CD14-positive monocyte (primary cell): ENCODE results near the gene MLF2. TPM values are rescaled to one million over a fixed set of nuclear protein-coding genes. Genes with fewer than 3 reads are reported as not detected.

Experiments used
- DNase-seq, 3 donors: peaks; one replicate each; pipeline ENCODE4 v3.0.0-alpha.2; 2011 to 2022
- H2AFZ ChIP-seq: 2 replicates; pipeline ENCODE4 v1.6.0; 2012; ENCODE audit warnings: mild to moderate bottlenecking, low read depth, low read length, inconsistent platforms; ENCODE audit not compliant: insufficient read depth, poor library complexity, severe bottlenecking
- H3K27ac ChIP-seq, 2 donors: 1 replicate in 1 of 2; 2 replicates in 1 of 2; pipeline ENCODE4 v1.5.1; 2012 to 2013; ENCODE audit warnings: low read length in 2 of 2, control low read depth in 1 of 2, inconsistent platforms in 1 of 2, low read depth in 1 of 2, mild to moderate bottlenecking in 1 of 2
- H3K27me3 ChIP-seq, 2 donors: one replicate each; pipeline versions ENCODE4 v1.6.0 to v1.6.1; 2011 to 2013; ENCODE audit warnings: low read length in 2 of 2; ENCODE audit not compliant: control insufficient read depth in 2 of 2, insufficient read depth in 2 of 2
- H3K36me3 ChIP-seq, 2 donors: replicated peaks in 1 of 2; 1 replicate in 1 of 2; 2 replicates in 1 of 2; pipeline versions ENCODE4 v1.5.1 to v1.6.1; 2012 to 2013; ENCODE audit warnings: low read length in 2 of 2, control low read depth in 1 of 2, inconsistent platforms in 1 of 2, mild to moderate bottlenecking in 1 of 2; ENCODE audit not compliant: insufficient read depth in 2 of 2, control insufficient read depth in 1 of 2
- H3K4me1 ChIP-seq, 2 donors: 1 replicate in 1 of 2; 2 replicates in 1 of 2; pipeline versions ENCODE4 v1.5.1 to v1.6.1; 2012 to 2013; ENCODE audit warnings: low read length in 2 of 2, control low read depth in 1 of 2, inconsistent platforms in 1 of 2, mild to moderate bottlenecking in 1 of 2, moderate library complexity in 1 of 2; ENCODE audit not compliant: insufficient read depth in 2 of 2, control insufficient read depth in 1 of 2
- H3K4me2 ChIP-seq: replicated peaks from 2 replicates; pipeline ENCODE3; 2012; ENCODE audit warnings: low read length, moderate library complexity, mild to moderate bottlenecking; ENCODE audit not compliant: poor library complexity, severe bottlenecking; ENCODE audit errors: extremely low read depth
- H3K4me3 ChIP-seq, 3 experiments: fragments of 200-600 bp in 1 of 3; sonication (generic) in 1 of 3; replicated peaks in 1 of 3; 1 replicate in 2 of 3; 2 replicates in 1 of 3; pipeline ENCODE4 v1.5.1; 2011 to 2013; ENCODE audit warnings: low read length in 3 of 3, mild to moderate bottlenecking in 3 of 3, control low read depth in 2 of 3, low read depth in 2 of 3, inconsistent platforms in 1 of 3, moderate library complexity in 1 of 3
- H3K79me2 ChIP-seq: 2 replicates; pipeline ENCODE4 v1.6.0; 2012; ENCODE audit warnings: mild to moderate bottlenecking, control low read depth, inconsistent platforms, low read length, moderate library complexity; ENCODE audit not compliant: insufficient read depth
- H3K9ac ChIP-seq: 2 replicates; pipeline ENCODE4 v1.6.0; 2017; ENCODE audit warnings: low read length, mild to moderate bottlenecking; ENCODE audit not compliant: insufficient read depth, poor library complexity, severe bottlenecking
- H3K9me3 ChIP-seq, 2 donors: replicated peaks in 1 of 2; 1 replicate in 1 of 2; 2 replicates in 1 of 2; pipeline versions ENCODE4 v1.5.1 to v1.6.1; 2012 to 2013; ENCODE audit warnings: low read length in 2 of 2, control low read depth in 1 of 2; ENCODE audit not compliant: control insufficient read depth in 1 of 2, insufficient read depth in 1 of 2
- H4K20me1 ChIP-seq: 2 replicates; pipeline ENCODE4 v1.6.0; 2012; ENCODE audit warnings: mild to moderate bottlenecking, low read length, control low read depth, moderate library complexity; ENCODE audit not compliant: insufficient read depth
- H3K27ac Mint-ChIP-seq, 7 donors: one replicate each; pipeline ENCODE4 v1.8.0; 2020; ENCODE audit warnings: mild to moderate bottlenecking in 7 of 7, mixed read lengths in 7 of 7, moderate library complexity in 6 of 7, inconsistent platforms in 2 of 7
- H3K27me3 Mint-ChIP-seq, 3 donors: one replicate each; pipeline ENCODE4 v1.8.0; 2021 to 2022; ENCODE audit warnings: low read depth in 3 of 3, mild to moderate bottlenecking in 3 of 3, mixed read lengths in 3 of 3, moderate library complexity in 3 of 3, inconsistent platforms in 1 of 3
- H3K36me3 Mint-ChIP-seq, 2 donors: one replicate each; pipeline ENCODE4 v1.8.0; 2020; ENCODE audit warnings: mixed read lengths in 2 of 2, inconsistent platforms in 1 of 2, mild to moderate bottlenecking in 1 of 2
- H3K4me1 Mint-ChIP-seq: one replicate; pipeline ENCODE4 v1.8.0; 2020; ENCODE audit warnings: mild to moderate bottlenecking, mixed read lengths
- H3K4me3 Mint-ChIP-seq, 2 donors: one replicate each; pipeline ENCODE4 v1.8.0; 2020; ENCODE audit warnings: mild to moderate bottlenecking in 2 of 2, mixed read lengths in 2 of 2, moderate library complexity in 1 of 2
- H3K9me3 Mint-ChIP-seq, 7 donors: one replicate each; pipeline ENCODE4 v1.8.0; 2020 to 2022; ENCODE audit warnings: mixed read lengths in 7 of 7, mild to moderate bottlenecking in 6 of 7, moderate library complexity in 6 of 7, inconsistent platforms in 2 of 7
- CTCF ChIP-seq: fragments of 200-600 bp; IDR thresholded peaks from one replicate; pipeline ENCODE4 v1.8.0; 2022; ENCODE audit warnings: antibody characterized with exemption, mild to moderate bottlenecking
- WGBS: methylation state at CpG from one replicate; pipeline ENCODE4 v1.1.5; 2013; ENCODE audit warnings: missing lambda C conversion rate; ENCODE audit not compliant: insufficient coverage; 5-methylcytosine and 5-hydroxymethylcytosine counted together
- intact Hi-C, 2 donors: fragments of 100-400 bp; cut with micrococcal nuclease; formaldehyde crosslinking; loops; one replicate each; pipeline versions ENCODE4 v1.15.0 to v1.15.1; 2023
- polyA plus RNA-seq, 3 donors: library from polyadenylated mRNA; depleted of rRNA in 1 of 3; unstranded in 2 of 3; stranded (reverse) in 1 of 3; fragments of 300-500 nt in 2 of 3; fragments of >200 nt in 1 of 3; fragmentation: Illumina TruSeq in 2 of 3; gene quantifications; 1 replicate in 2 of 3; 2 replicates in 1 of 3; pipeline ENCODE4 v1.2.3, GENCODE V29; 2012 to 2021

Gene MLF2
- polyA plus RNA-seq, 3 donors: 113 to 211 (median 140) TPM

GRCh38 chr12:6765634-6766581, 13.0 kb upstream of the MLF2 start, which contains the start of gene PTMS:
Gene PTMS, plus strand, starts transcription at chr12:6766363. Its CDS starts 343 bp downstream, at chr12:6766706.
- no peak within 1 kb of the TSS for H3K27ac ChIP-seq

More at GRCh38 chr12:6765634-6766581, 13.0 kb upstream of the MLF2 start, which contains the start of gene PTMS:
- peaks cover 33 to 39% of the 10 kb centered on the region in 2 donors for H3K4me1 ChIP-seq
- peak within 1 kb of the TSS; percentile 84 for H3K4me2 ChIP-seq
- peaks cover 19 to 56% of the 10 kb centered on the region in 2 donors for H3K27me3 ChIP-seq
- no peaks in the 10 kb centered on the region for H4K20me1 ChIP-seq
- no peaks in the 10 kb centered on the region for H3K9me3 ChIP-seq
- H2AFZ ChIP-seq: peak within 1 kb of the TSS; percentile 80
- no peak for TF ChIP-seq CTCF
- intact Hi-C loops: no loop called here
- H3K79me2 ChIP-seq: no peaks in the 10 kb centered on the region
- Mint-ChIP-seq H3K9me3 (peaks cover 0 to 9% (median 5%) of the 10 kb centered on the region in 7 donors), H3K4me3 (peak within 1 kb of the TSS; percentile 84 to 92), H3K27ac (peak within 1 kb of the TSS in 5 of 7 donors; percentile 15 to 79 (median 43)), H3K27me3 (peaks cover 43 to 66% (median 61%) of the 10 kb centered on the region in 3 donors), H3K4me1 (peaks cover 40% of the 10 kb centered on the region), H3K36me3 (peaks cover 8 to 19% of the 10 kb centered on the region in 2 donors)
- no peaks in the 10 kb centered on the region for H3K36me3 ChIP-seq
- H3K4me3 ChIP-seq: peak within 1 kb of the TSS; percentile 18 to 81 (median 57)
- no peak for DNase-seq
- 2% methylated on average over 50 of the region's 63 CpGs for WGBS
- H3K9ac ChIP-seq: peak within 1 kb of the TSS; percentile 45
